ENCODE data around the gene KIF6.

GRCh38 chr6:39558591-39559190 is 166.5 kb downstream of the KIF6 start:
- TF ChIP-seq EZH2 (IDR thresholded peaks at IDR 0.05; ENCODE audit: insufficient read depth, low read length): no peak
- no peak for TF ChIP-seq CTCF (IDR thresholded peaks at IDR 0.05; ENCODE audit: insufficient read depth, low read depth, low read length)
